AG04450 (cell line): Measurements from ENCODE around the gene UPK2. TPM values are rescaled to one million over a fixed set of nuclear protein-coding genes. Genes with fewer than 3 reads are reported as not detected.
A peak's percentile ranks its signal among the peaks of the same experiment; 100 is the strongest.

Source experiments
- CTCF ChIA-PET: fragments of 300-600, 350-600 bp; formaldehyde crosslinking; extraction: SDS; loops from one replicate; lab custom pipeline; 2022; ENCODE audit warnings: antibody characterized with exemption, inconsistent platforms; lab: Charles Lee
- POLR2A ChIA-PET: fragments of 350-600 bp; formaldehyde crosslinking; extraction: SDS; loops from one replicate; lab custom pipeline; 2021; ENCODE audit warnings: antibody characterized with exemption, inconsistent platforms; lab: Yijun Ruan, JAX
- DNase-seq: peaks from one replicate; pipeline ENCODE4 v3.0.0-alpha.2; 2011; ENCODE audit warnings: low read depth, low spot score
- H3K27ac ChIP-seq: one replicate; pipeline ENCODE4 v1.5.1; 2012; ENCODE audit warnings: low read depth, low read length, control low read depth
- H3K27me3 ChIP-seq: one replicate; pipeline ENCODE4 v1.6.0; 2012; ENCODE audit warnings: low read length; ENCODE audit not compliant: control insufficient read depth, insufficient read depth
- H3K4me3 ChIP-seq: 2 replicates; pipeline ENCODE4 v1.5.1; 2011; ENCODE audit warnings: mild to moderate bottlenecking, low read depth, low read length, control low read depth
- H3K9me3 ChIP-seq: 2 replicates; pipeline ENCODE4 v1.5.1; 2012; ENCODE audit warnings: low read length; ENCODE audit not compliant: control insufficient read depth, insufficient read depth
- polyA plus RNA-seq: library from polyadenylated mRNA; depleted of rRNA; stranded (reverse); fragments of >200 nt; gene quantifications from 2 replicates; pipeline ENCODE4 v1.2.3, GENCODE V29; 2011
- TF ChIP-seq, protein P1 (sequence below): IDR thresholded peaks from 2 replicates; pipeline ENCODE4 v1.5.1; 2011; ENCODE audit warnings: low read depth, low read length, control low read depth, inconsistent platforms

The UPK2 gene
- polyA plus RNA-seq, 1 experiment = not detected

DNA sequence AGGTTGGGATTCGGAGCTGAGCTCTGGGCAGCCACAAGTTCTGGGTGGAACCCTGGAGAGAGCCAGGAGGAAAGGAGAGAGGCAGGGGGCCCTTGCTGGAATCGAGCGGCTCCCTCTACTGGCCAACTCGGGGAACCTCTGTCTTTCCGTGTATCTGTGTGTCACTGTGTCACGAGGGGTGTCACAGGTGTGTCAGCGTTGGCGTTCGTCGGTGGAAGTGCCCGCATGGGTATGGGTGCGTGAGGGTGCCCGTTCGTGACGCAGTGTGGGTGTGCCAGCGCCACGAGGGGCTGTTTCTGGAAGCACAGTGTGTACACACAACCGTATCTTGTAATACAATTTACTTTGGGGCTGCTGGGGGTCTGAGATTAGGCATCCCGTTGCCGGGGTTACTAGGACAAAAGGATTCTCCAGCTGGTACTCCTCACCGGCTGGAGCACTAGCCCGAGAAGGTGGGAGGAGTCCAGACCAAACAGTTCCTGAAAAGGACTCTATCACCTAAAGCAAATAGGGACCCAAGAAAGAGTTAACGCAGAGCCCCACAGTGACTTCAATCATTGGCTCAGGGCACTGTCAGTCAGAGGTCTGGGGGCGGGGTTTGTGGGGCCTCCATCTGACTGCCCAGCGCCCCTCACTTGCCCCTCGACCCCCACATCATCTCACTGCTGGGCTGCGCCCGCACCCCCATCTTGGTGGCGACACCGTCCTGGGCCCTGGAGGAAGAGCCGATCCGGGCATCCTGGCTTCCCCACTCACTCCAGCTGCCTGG is 27.8 kb upstream of the UPK2 start:
- ChIA-PET POLR2A (interaction anchor here (0.5 to 3.8 kb wide), 5 partner anchors 14 to 229 kb away, joined by 4 to 59 read pairs (median 4); partner anchors contain the start of gene DDX6), CTCF (interaction anchor here (0.6 to 4.3 kb wide), 21 partner anchors 8 to 293 kb away, joined by 3 to 76 read pairs (median 4); partner anchors contain the start of genes CXCR5 and DDX6)
- Histone ChIP-seq H3K27ac (peak overlapping the region; percentile 57), H3K27me3 (no peaks in the 10 kb centered on the region), H3K9me3 (no peaks in the 10 kb centered on the region; the same call in 1 of the 2 replicates), H3K4me3 (peak overlapping the region; percentile 74)
- peak; percentile 78 for DNase-seq
- TF ChIP-seq, protein P1, sequence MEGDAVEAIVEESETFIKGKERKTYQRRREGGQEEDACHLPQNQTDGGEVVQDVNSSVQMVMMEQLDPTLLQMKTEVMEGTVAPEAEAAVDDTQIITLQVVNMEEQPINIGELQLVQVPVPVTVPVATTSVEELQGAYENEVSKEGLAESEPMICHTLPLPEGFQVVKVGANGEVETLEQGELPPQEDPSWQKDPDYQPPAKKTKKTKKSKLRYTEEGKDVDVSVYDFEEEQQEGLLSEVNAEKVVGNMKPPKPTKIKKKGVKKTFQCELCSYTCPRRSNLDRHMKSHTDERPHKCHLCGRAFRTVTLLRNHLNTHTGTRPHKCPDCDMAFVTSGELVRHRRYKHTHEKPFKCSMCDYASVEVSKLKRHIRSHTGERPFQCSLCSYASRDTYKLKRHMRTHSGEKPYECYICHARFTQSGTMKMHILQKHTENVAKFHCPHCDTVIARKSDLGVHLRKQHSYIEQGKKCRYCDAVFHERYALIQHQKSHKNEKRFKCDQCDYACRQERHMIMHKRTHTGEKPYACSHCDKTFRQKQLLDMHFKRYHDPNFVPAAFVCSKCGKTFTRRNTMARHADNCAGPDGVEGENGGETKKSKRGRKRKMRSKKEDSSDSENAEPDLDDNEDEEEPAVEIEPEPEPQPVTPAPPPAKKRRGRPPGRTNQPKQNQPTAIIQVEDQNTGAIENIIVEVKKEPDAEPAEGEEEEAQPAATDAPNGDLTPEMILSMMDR = peak; percentile 95

DNA sequence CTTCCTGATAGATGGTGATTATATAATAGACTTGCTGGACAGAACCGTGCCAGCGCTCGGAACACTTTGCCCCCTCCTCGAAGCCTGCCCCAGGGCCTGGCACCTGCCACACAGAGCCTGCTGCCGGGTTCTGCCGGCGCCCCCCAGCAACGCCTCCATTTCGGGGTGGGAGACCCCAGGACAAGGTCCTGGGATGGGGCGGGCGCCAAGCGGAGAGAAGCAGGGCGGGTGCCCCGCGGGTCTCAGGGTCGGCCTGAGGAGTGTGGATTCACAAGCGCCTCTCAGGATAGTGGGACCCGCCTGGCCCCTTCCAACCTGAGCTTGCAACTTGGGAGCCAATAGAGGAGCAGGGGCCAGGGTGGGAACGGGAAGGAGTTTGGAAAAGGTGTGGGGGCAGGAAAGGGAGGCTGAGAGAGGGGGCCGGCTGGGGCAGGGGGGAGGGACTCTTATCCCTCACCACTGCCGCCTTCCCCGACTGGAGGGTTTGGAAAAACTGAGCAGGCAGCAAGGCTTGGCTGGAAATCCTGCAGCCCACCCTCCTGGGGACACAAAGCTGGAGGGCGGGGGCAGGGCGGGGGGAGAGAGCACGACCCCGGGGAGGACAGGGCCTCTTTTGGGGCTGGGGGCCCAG is 27.1 kb upstream of the UPK2 start:
- H3K9me3 ChIP-seq = no peaks in the 10 kb centered on the region; the same call in 1 of the 2 replicates
- no peaks in the 10 kb centered on the region for H3K27me3 ChIP-seq
- DNase-seq = no peak
- CTCF ChIA-PET = interaction anchor here (0.7 to 7.4 kb wide), 16 partner anchors 11 to 293 kb away, joined by 3 to 76 read pairs (median 4); partner anchors contain the start of gene DDX6
- H3K4me3 ChIP-seq = peak overlapping the region; percentile 74
- POLR2A ChIA-PET = interaction anchor here (0.6 to 3.8 kb wide), 2 partner anchors 20 to 29 kb away, joined by 4 to 59 read pairs; no protein-coding TSS in a partner anchor
- TF ChIP-seq, protein P1 = peak; percentile 13; the same call in 1 of the 2 replicates
- peak overlapping the region; percentile 47 for H3K27ac ChIP-seq

DNA sequence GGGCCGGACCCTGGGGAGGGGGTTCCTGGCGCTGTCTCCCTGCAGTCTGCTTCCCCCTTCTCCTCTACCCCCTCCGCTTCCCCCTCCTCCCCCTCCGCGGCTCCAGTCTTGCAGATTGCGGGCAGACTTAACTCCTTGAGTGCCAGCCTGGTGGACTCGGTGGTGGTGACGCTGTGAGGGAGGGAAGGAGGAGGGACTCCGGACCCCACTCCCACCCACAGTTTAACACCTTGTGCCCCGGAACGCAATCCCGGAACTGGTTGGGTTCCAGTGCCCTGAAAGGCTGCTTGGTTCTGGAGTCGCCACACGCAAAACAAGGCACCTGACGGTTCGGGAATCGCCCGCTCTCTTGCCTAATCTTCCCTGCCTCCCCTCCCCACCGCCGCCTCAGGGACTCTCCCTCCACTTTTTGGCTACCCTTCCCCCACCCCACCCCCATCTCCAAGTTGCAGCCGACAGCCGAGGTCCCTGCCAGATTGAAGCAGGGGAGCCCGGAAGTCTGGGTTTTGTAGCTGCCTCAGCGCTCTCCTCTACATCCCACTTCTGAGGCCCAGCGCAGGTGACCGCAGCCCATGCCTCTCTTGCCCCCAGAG is 26.5 kb upstream of the UPK2 start:
- H3K27me3 ChIP-seq = no peaks in the 10 kb centered on the region
- no peak for DNase-seq
- no peaks in the 10 kb centered on the region; the same call in 1 of the 2 replicates for H3K9me3 ChIP-seq
- ChIA-PET POLR2A (interaction anchor here (3.8 kb wide), 1 partner anchor 20 kb away, joined by 59 read pairs; no protein-coding TSS in a partner anchor), CTCF (interaction anchor here (0.6 to 7.4 kb wide), 23 partner anchors 10 to 415 kb away, joined by 3 to 76 read pairs (median 4); partner anchors contain the start of gene DDX6)
- peak overlapping the region; percentile 31 for H3K27ac ChIP-seq
- TF ChIP-seq, protein P1 = no peak
- peak overlapping the region; percentile 74 for H3K4me3 ChIP-seq

DNA sequence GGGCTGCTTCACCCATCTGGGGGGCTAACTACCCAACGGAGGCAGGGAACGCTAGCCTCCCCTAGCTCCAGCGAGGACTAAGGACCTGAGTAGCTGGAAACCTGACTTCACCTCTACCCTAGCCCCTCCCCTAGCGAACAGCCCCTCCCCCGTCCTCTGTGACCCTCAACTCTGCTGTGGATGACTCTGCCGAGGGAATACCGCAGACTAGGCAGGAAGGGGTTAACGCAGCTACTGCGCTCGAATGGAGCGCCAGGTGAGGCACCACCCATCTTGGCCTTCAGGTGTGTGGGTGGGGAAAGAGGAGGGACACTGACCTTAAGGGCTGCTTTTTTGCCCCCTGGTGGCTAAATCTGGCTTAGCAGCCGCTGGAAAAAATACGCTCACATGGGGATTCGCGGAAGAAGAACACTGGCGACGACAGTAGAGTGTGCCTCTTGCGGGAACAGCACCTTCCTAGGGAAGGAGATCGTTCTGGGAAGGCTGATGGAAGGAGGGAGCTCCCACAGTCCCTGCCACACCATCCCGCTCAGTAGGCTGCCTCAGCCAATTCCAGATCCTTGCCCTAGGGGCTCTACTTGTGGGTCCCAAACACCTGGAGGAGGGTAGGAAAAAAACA is 25.9 kb upstream of the UPK2 start:
- TF ChIP-seq, protein P1 = peak; percentile 97
- Histone ChIP-seq H3K27ac (peak overlapping the region; percentile 31), H3K4me3 (peak overlapping the region; percentile 74), H3K9me3 (no peaks in the 10 kb centered on the region; the same call in 1 of the 2 replicates), H3K27me3 (no peaks in the 10 kb centered on the region)
- ChIA-PET CTCF (interaction anchor here (0.6 to 7.4 kb wide), 36 partner anchors 9 to 415 kb away, joined by 3 to 76 read pairs (median 4); partner anchors contain the start of gene DDX6), POLR2A (interaction anchor here (3.8 kb wide), 1 partner anchor 21 kb away, joined by 59 read pairs; no protein-coding TSS in a partner anchor)
- DNase-seq = no peak
